Type B pancreatic cell (in vitro differentiated cells): Measurements from ENCODE around the gene SLC9A8. TPM values are rescaled to one million over a fixed set of nuclear protein-coding genes. Genes with fewer than 3 reads are reported as not detected.

ENCODE experiments used
- DNase-seq: peaks from one replicate; pipeline ENCODE4 v3.0.0; 2021; ENCODE audit warnings: mixed read lengths; ENCODE audit not compliant: unreplicated experiment; ENCODE audit errors: extremely low spot score
- H3K27ac Mint-ChIP-seq: 2 replicates; pipeline ENCODE4 v1.8.0; 2021; ENCODE audit warnings: mild to moderate bottlenecking, mixed read lengths
- H3K27me3 Mint-ChIP-seq: 2 replicates; pipeline ENCODE4 v1.8.0; 2021; ENCODE audit warnings: mixed read lengths
- H3K36me3 Mint-ChIP-seq: 2 replicates; pipeline ENCODE4 v1.8.0; 2021; ENCODE audit warnings: mixed read lengths
- H3K4me1 Mint-ChIP-seq: one replicate; pipeline ENCODE4 v1.8.0; 2021; ENCODE audit warnings: mixed read lengths; ENCODE audit not compliant: unreplicated experiment
- H3K4me3 Mint-ChIP-seq: 2 replicates; pipeline ENCODE4 v1.8.0; 2021; ENCODE audit warnings: mild to moderate bottlenecking, mixed read lengths
- H3K9me3 Mint-ChIP-seq: 2 replicates; pipeline ENCODE4 v1.8.0; 2021; ENCODE audit warnings: mixed read lengths
- CTCF ChIP-seq: fragments of 200-600 bp; sonication (generic); conservative IDR thresholded peaks from 2 replicates; pipeline ENCODE4 v1.5.0; 2021; ENCODE audit warnings: antibody characterized with exemption, mild to moderate bottlenecking
- total RNA-seq: library from RNA; stranded (reverse); gene quantifications from 2 replicates; pipeline ENCODE4 v1.2.1, GENCODE V29; 2021; ENCODE audit warnings: low replicate concordance

The SLC9A8 gene
- total RNA-seq, 1 donor from 2014 or later: 8.6 TPM

DNA sequence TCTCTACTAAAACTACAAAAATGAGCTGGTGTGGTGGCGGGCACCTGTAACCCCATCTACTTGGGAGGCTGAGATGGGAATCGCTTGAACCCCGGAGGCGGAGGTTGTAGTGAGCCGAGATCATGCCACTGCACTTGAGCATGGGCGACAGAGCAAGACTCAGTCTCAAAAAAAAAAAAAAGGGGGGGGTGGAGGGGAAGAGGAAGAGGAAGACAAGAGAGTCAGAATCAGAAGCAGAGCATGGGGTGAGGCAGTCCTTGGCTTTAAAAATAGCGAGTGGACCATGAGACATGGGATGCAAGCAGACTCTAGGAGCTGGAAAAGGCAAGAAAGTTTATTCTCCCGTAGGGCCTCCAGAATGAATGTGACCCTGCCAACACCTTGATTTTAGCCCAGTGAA, 3.9 kb upstream of the SLC9A8 start:
- no peak for DNase-seq
- H3K9me3 Mint-ChIP-seq: no peaks in the 10 kb centered on the region
- H3K27me3 Mint-ChIP-seq: no peaks in the 10 kb centered on the region
- H3K27ac Mint-ChIP-seq: no peak overlapping the region
- TF ChIP-seq CTCF: no peak
- H3K4me3 Mint-ChIP-seq: no peak overlapping the region
- peaks cover 13% of the 10 kb centered on the region for H3K4me1 Mint-ChIP-seq
- no peaks in the 10 kb centered on the region for H3K36me3 Mint-ChIP-seq

GRCh38 chr20:49809803-49810359, 2.7 kb upstream of the SLC9A8 start:
- Mint-ChIP-seq H3K4me3 (no peak overlapping the region), H3K4me1 (peaks cover 17% of the 10 kb centered on the region), H3K9me3 (no peaks in the 10 kb centered on the region), H3K27ac (peak overlapping the region; percentile 26), H3K27me3 (no peaks in the 10 kb centered on the region), H3K36me3 (no peaks in the 10 kb centered on the region)
- DNase-seq: no peak
- no peak for TF ChIP-seq CTCF

- H3K27ac Mint-ChIP-seq: peak overlapping the region; percentile 94
- no peak for DNase-seq
- no peaks in the 10 kb centered on the region for H3K9me3 Mint-ChIP-seq
- H3K4me3 Mint-ChIP-seq: peak overlapping the region; percentile 33
- TF ChIP-seq CTCF: no peak
- H3K4me1 Mint-ChIP-seq: peaks cover 17% of the 10 kb centered on the region
- no peaks in the 10 kb centered on the region for H3K36me3 Mint-ChIP-seq
- H3K27me3 Mint-ChIP-seq: no peaks in the 10 kb centered on the region
Observed at GRCh38 chr20:49810491-49811190, 2.0 kb upstream of the SLC9A8 start.

- H3K36me3 Mint-ChIP-seq: no peaks in the 10 kb centered on the region
- no peaks in the 10 kb centered on the region for H3K9me3 Mint-ChIP-seq
- H3K4me1 Mint-ChIP-seq: peaks cover 17% of the 10 kb centered on the region
- H3K4me3 Mint-ChIP-seq: peak overlapping the region; percentile 93
- peak overlapping the region; percentile 94 for H3K27ac Mint-ChIP-seq
- H3K27me3 Mint-ChIP-seq: no peaks in the 10 kb centered on the region
- TF ChIP-seq CTCF: no peak
- DNase-seq: no peak
Observed at GRCh38 chr20:49811825-49812506, 662 bp upstream of the SLC9A8 start.

DNA sequence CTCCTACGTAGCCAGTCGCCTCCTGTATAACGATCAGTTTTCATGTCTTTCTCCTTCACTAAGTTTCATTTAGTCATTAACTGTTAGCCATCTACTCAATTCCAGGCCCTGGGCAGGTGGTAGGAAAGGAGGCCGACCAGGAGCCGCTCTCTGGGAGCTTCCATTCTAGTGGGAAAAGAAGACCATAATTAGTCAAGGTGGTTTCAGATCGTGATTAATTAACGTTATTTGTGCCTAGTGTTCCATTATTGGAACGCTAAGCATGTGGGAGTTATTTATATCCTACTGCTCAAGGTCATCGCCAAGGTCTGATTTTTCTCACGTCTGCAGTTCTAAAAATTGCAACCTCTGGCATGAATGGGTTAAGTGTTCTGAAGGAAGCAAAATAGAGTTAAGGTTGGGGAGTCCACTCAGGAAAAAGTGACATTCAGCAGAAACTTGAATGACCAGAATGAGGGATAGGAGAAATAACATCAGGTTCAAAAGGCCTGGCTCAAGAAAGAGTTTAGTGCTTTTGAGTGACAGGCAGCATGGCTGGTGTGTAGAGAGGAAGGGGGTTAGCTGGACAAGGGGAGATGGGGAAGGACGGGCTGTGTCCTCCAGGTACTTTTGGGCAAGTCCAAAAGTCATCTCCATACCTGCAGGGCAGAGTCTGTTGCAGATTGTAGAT, 812 bp downstream of the SLC9A8 start:
- H3K36me3 Mint-ChIP-seq: no peaks in the 10 kb centered on the region
- H3K9me3 Mint-ChIP-seq: no peaks in the 10 kb centered on the region
- H3K27ac Mint-ChIP-seq: peak overlapping the region; percentile 94
- no peak for TF ChIP-seq CTCF
- DNase-seq: no peak
- H3K27me3 Mint-ChIP-seq: no peaks in the 10 kb centered on the region
- H3K4me1 Mint-ChIP-seq: peaks cover 17% of the 10 kb centered on the region
- H3K4me3 Mint-ChIP-seq: peak overlapping the region; percentile 93
